HG03175 (cell line): Measurements from ENCODE around the gene IFNAR1.
"Not testable (repeated sequence)": the region's sequence is repeated elsewhere in the genome, so short reads cannot be mapped to it uniquely, and the experiment has no call there.

Source experiments
- ATAC-seq: cut with Tn5 transposase; IDR thresholded peaks from one replicate; pipeline ENCODE4 v1.9.1; 2021; ENCODE audit warnings: mild to moderate bottlenecking, moderate library complexity; ENCODE audit not compliant: unreplicated experiment

The IFNAR1 gene

GRCh38 chr21:33374450-33375096, 49.8 kb downstream of the IFNAR1 start:
- ATAC-seq = peak; percentile 55

DNA sequence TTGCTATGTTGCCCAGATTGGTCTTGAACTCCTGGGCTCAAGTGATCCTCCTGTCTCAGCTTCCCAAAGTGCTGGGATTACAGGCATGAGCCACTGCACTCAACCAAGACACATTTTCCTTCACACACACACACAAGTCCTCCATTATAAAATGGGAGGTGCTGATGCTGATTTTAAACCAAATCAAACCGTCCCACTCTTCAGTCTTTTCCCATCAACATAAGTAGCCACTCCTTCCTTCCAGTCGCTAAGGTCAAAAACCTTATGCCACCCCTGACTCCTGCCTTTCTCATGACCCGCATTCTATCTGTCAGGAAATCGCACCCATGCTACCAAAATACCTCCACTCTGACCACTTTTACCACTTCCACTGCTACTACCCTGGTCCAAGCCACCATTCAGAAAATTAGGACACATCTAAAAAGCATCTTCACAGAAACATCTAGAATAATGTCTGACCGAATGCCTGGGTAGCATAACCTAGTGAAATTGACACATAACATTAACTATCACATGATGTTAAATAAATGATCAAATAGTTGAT, 50.4 kb downstream of the IFNAR1 start:
- ATAC-seq = no peak

- no peak for ATAC-seq
Observed at GRCh38 chr21:33377221-33377920, 52.6 kb downstream of the IFNAR1 start.

GRCh38 chr21:33378081-33378480, 53.3 kb downstream of the IFNAR1 start:
- no peak for ATAC-seq

DNA sequence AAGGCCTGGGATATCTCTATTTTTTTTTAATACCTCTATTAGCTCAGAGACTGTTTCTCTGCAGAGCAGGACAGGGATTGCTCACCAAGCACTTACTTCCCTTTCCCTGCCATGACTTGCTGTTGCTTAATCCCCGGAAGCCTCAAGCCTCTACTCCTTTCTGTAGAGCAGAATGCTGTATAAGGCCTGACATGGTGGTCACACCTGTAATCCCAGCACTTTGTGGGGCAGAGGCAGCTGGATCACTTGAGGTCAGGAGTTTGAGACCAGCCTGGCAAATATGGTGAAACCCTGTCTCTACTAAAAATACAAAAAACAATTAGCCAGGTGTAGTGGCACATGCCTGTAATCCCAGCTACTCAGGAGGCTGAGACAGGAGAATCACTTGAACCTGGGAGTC, 55.2 kb downstream of the IFNAR1 start:
- ATAC-seq = not testable (repeated sequence)

- ATAC-seq = peak; percentile 69
Observed at GRCh38 chr21:33380483-33380998, 55.8 kb downstream of the IFNAR1 start.

GRCh38 chr21:33381381-33381780, 56.6 kb downstream of the IFNAR1 start:
- not testable (repeated sequence) for ATAC-seq

DNA sequence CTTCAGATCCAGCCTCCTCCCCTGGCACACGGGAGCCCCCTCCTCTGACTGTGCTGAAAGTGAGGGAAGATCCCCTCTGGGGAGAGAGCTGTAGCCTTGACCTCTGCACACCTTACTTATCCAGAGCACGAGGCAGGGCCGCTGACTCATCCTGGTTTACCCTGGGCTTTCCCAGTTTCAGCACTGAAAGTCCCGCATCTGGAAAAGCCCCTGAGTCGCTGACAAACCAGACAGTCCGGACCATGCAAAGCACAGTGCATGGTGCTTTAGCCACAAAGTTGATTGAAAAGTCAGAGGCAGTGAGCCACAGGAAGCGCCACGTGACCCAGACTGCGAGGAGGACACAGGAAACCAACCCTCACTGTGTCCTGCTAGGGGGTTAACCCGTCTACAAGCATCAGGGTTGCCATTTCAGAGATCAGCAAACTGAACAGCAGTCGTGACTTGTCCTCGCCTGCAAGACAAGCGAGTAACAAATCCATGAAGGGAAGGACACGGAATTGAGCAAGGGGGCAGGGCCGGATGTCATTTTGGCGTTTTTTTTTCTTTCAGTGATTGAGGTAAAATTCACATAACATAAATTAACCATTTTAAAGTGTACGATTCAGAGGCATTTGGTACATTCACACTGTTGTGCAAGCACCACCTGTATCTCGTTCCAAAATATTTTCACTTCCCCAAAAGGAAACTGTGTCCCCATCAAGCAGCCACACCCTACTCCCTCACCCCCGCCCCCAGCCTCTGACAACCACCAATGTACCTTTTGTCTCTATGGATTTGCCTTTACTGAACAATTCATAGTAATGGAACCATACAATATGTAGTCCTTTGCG, 58.5 kb downstream of the IFNAR1 start:
- ATAC-seq = peak; percentile 60

DNA sequence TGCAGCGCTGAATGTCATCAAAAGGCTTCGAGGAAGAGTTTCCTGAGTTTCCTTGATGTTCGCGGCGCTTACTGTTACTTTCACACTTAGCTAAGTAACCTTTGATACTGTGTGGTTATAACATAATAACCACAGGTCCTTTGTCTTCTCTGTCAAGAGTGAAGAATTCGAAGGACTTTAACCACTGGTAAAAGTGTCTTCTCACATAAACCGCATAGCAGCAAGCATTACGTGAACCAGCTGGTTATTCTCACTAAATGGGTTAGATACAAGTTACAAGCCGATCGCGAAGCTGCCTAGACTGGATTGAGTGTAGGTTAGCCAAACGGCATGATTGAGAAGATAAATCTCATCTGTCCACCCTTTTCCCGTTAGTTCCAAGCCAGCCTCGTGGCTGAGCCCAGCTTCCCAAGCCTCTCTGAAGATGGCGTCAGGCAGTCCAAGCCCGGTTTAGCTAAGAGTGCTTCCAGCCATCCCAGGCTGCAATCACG, 60.1 kb downstream of the IFNAR1 start:
- ATAC-seq = no peak

- no peak for ATAC-seq
Observed at GRCh38 chr21:33386222-33386784, 61.5 kb downstream of the IFNAR1 start.

GRCh38 chr21:33387294-33387693, 62.5 kb downstream of the IFNAR1 start:
- ATAC-seq = no peak

DNA sequence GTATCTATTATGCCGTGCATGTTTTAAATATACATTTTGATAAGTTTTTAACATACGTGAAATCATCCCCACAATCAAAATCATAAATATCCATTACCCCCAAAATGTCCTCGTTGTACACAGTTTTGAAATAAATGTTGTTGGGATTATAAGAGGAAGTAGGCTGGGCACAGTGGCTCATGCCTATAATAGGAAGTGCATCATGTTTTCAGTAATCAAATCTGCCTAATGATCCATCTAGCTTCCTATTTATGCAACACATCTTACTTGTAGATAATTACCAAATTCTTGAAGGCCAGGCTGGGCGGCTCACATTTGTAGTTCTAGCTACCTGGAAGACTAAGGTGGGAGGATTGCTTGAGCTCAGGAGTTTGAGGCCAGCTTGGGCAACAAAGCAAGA, 63.4 kb downstream of the IFNAR1 start:
- no peak for ATAC-seq

GRCh38 chr21:33390479-33390878, 65.7 kb downstream of the IFNAR1 start:
- no peak for ATAC-seq

GRCh38 chr21:33391656-33392055, 66.9 kb downstream of the IFNAR1 start:
- ATAC-seq = no peak

GRCh38 chr21:33392284-33392985, 67.7 kb downstream of the IFNAR1 start:
- ATAC-seq = no peak

- no peak for ATAC-seq
Observed at GRCh38 chr21:33393348-33393747, 68.6 kb downstream of the IFNAR1 start.

GRCh38 chr21:33394260-33394659, 69.5 kb downstream of the IFNAR1 start:
- no peak for ATAC-seq

DNA sequence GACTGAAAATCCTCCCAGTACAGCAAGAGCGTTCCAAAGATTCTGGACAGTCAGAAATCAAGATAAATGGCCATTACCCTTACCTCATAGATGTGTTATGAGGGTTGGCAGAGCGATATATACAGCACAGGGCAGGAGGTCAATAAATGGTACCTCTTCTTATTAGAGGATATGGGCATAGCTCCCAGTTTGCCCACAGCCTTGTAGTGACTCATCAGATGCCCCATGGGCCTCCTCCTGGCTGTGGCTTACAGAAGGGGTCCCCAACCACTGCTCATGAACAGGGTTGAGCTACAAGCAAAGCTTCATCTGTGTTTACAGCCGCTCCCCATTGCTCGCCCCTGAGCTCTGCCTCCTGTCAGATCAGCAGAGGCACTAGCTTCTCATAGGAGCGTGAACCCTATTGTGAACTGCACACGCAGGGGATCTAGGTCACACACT, 71.1 kb downstream of the IFNAR1 start:
- ATAC-seq = no peak

- no peak for ATAC-seq
Observed at GRCh38 chr21:33396436-33396835, 71.7 kb downstream of the IFNAR1 start.

DNA sequence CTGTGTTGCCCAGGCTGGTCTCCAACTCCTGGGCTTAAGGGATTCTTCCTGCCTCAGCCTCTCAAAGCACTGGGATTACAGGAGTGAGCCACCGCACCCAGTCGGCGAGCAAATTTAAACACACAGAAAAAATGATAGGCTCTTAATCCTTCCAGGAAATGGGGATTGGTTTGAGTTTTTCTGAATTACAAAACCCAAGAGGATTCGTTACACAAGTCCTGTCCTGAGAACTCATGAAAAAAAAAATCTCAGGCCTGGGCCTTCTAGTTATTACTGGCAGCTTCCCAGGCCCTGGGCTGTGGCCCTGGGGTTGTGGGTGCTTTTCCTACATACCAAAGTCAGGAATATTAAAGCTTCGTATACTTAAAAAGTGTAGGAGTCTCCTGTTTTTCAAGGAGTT, 72.2 kb downstream of the IFNAR1 start:
- no peak for ATAC-seq
